Middle frontal gyrus (tissue), 1 donor: Measurements from ENCODE around the gene PDE6A.

Source experiments
- DNase-seq: peaks from one replicate; pipeline ENCODE4 v3.0.0-alpha.2; 2015; ENCODE audit warnings: low spot score; ENCODE audit errors: extremely low spot score

The PDE6A gene

DNA sequence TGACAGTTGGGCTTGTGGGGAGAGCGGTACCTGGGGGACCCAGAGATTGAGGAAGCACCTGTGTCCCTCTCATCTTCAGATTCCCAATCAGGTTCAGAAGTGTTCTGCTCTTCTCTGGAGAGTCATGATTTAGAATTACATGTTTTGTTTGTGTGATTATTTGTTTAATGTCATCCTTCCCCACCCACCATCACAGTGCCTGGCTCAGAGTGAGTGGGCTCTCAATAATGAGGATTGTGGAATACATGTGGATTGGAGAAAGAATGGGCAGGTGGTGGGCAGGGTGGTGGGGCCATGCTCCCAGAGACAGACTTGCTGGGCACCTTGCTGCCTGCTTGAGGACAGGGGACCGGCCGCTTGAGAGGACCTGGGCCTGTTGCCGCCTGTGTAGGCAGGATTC, 126.5 kb downstream of the PDE6A start:
- DNase-seq: no peak

DNA sequence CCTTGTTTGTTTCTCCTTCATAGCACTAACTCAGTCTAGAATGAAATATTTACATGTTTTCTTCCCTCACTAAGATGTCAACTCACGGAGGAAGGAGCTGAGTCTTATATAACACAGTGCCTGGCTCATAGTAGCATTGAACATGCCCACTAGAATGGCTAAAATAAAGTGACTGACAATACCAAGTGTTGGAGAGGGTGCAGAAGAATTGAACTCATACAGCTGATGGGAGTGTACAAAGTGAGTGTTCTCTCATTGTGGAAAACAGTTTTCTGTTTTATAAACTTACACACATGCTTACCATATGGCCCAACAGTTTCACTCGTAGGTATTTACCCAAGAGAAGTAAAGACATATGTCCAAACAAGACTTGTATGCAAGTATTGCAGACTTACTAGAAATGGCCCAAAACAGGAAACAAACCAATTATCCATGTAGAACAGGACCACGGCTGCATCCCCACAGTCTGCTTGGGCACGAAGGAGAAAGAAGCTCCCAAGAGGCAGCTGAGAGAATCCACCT, 127.0 kb downstream of the PDE6A start:
- no peak for DNase-seq

DNA sequence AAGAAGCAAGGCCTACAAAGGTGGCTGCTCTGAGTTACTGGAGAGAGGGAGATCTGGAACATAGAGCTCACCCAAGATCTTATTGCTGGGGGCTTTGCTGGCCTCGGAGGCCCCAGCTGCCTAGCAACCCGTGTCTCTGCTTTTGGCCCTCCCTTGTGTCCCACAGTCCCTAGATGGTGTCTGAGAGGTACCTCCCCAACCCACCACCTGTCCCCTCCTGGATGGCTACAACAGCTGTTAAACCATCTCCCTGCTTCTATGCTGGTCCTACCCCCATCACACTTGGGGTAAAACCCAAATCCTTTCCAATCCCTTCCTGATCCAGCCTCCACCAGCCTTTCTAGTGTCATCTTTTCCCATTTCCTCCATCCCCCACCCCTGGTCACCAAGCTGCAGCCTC, 127.9 kb downstream of the PDE6A start:
- DNase-seq: no peak

DNA sequence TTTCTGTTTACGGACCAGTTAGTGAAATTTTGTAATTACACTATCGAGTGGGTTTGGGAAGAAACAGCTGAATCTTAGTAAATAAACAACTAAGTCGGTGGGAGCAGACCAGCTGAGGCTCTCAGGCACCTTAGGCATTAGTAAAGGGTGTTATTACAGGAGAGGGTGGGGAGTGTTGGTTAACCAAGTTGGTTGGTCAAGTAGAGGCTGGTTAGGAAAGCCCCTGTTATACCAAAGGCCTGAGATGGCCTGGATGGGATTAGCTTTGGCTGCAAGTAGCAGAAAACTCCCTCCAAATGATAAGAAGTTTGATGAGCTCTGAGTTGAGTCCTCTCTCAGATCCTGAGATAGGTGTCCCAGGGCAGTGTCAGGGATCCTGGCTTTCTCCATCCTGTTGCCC, 133.1 kb downstream of the PDE6A start:
- DNase-seq: no peak

DNA sequence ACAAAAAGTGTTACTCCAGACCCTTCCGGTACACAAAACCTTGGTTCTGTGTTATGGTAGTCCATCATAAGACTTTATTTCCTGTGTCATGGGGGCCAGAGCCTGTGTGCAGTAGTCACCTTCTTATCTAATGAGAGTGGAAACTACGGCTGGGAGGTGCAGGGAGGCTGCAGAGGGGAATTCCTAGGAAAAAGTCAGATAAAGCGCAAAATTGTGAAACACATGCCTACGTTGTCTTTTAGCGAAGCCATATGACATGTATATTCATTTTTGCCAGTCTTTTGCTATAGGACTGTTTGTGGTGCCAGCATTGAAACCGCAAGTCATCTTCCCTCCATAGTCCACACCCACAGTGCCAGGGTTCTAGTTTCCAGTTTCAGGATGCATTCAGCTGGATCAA, 133.7 kb downstream of the PDE6A start:
- DNase-seq: no peak

- no peak for DNase-seq
Observed at GRCh38 chr5:149809931-149810691, 134.5 kb downstream of the PDE6A start.

DNA sequence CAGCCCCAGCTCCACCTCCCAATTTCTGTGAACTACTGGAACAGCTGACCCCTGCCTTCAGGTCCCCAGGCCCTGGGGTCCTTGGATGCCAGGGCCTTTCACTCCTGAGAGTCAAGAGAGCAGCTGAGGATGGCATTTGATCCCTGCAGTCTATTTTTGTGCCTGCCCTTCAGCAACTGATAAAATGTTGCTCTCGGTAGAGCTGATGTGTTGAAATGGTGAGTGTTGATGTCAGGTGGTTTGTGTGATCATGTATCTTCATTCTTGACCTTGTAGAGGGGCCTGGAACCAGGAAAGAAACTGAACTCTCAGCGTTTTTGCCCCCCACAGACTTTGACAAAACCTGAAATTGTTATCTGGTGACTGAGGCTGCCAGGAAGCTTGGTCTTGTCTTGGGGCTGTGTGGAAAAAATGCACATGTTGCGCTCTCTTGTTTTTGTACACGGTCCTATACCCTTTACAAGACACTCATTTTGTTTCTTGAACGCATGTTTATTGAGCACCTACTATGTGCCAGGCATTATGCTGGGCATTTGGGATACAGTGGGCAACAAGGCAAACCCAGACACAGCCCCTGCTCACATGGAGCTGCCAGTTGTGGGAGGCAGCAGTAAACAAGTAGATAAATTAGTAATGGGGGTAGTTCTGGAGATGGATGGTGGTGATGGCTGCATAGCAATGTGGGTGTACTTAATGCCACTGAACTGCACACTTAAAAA, 136.2 kb downstream of the PDE6A start:
- no peak for DNase-seq
